ENCODE results near the gene KRT35.
"Not testable (repeated sequence)": the region's sequence is repeated elsewhere in the genome, so short reads cannot be mapped to it uniquely, and the experiment has no call there.

KRT35 gene

DNA sequence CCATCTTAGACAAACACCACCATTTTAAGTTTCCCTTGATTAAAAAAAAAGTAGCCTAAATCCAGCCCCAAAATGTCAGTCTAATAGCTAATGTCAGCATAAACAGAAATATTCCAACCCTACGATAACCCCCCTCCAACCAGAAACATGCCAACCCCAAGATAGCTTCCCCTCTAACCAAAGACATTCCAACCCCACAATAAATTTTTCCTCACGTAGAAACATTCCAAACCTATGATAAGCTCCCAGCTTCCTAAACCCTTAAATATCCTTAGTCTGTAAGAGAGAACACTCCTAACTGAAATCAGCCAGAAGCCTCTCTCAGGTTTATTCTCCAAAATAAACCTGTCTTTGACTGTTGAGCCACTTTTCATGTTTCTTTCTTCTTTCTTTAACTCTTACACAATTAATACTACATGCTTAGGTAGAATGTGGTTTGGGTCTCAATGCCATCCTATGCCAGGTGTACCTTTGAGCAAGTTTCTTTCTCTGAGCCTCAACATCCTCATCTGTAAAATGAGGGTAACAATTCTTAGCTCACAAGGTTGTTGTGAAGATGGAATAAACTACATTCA lies 29.7 kb downstream of the KRT35 start:
- no peak for DNase-seq

DNA sequence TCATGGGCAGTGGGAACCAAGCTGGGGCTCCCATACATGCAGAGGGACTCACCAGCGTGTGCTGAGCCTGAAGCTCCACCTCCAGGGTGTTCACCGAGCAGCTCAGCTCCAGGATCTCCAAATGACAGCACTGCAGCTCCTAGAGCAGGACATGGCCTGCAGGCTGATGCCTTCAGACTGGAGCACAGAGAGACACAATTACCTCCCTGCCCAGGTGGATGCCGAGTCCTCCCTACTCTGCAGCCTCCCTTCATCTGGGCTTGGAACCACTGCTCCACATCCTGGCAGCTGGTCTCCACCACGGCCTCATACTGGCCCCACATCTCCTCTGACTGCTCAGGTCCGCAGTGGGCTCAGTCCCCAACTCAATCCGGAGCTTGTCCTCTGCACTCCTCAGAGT lies 31.9 kb downstream of the KRT35 start:
- no peak for DNase-seq

DNA sequence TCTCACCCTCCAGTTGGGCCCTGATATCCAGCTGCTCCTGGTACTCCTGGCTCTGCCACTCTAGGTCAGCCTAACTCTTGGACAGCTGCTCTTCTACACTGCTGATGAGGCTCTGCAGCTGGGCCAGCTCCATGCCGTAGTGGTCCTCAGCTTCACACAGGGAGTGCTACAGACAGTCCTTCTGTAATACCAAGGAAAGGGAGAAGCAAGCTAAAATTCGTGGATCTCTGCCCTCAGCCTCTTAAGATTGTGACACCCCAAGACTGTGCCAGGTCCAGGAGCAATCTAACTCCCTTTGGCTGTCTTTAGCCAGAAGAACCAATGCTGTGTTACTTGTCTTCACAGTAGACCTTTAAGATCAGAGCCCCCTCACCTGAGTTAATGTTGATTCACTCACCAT lies 32.4 kb downstream of the KRT35 start:
- no peak for DNase-seq

DNA sequence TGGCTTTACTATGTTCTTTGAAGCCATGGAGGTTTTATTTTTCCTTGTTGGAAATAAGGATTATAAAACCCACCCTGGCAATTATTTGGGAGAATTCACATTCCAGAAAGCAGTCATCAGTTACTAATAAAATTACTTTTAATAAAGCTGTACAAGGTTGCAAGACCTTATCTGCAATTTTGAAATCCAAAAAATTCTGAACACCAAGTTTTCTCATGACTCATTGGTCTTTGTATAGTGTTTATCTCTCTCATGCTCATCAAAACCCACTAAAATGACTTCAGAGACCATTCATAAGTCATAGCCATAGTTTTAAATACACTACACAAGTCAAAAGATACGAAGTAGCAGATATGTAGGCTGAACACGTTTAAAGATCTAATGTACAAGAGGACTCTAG lies 34.1 kb downstream of the KRT35 start:
- no peak for DNase-seq

DNA sequence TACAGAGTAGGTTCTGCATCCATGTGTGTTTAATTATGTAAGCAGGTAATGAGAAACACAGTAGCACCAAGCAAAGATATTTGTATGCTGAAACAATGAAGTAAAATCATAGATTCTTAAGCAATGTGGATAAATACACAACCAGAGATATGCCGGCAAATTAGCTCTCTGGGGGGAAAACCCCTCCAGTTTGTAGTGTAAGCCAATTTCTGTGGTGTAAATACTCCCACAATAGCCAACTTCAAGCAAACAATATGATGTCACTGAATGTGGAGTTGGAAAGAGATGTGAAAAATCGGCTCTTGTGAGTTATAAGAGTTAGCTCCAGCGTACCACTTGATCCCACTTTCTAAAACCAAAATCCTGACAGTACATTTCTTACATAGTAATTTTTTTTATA lies 36.3 kb downstream of the KRT35 start:
- DNase-seq: no peak

DNA sequence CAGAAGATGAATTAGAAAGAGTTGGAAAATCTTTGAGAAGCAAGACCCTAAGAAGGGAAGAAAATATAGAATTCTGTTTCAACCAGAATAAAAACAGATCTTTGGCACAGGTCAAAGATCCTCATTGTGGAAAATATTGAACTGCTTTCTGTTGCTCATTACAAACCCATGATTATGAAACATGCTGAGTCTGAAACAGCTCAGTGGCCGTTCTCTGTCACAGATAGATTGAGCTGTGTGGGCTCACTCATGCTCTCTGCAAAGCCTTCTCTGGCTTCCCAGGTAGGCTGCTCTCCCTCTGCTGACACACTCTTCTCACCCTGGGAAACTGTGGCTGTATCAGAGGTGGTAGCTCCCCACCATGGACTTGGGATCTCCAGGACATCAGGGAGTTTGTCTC lies 36.8 kb downstream of the KRT35 start:
- DNase-seq: no peak

DNA sequence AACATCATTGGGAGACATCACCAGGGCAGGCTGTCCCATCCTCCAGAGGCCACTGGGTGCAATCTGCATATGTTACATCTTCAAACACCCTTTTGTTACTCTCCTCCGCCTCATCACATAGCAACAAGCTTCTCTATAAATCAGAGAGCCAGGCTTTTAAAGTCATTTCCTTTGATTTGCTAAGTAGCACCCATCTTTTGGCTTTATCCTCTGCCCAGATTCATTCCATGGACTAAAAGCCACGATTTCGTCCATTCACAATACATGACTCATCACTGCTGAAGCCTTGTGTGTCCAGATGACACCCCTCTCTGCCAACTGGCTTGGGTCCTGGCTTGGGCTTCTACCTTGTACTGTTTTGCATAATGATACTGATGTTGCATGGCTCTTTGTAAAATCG lies 38.2 kb downstream of the KRT35 start:
- DNase-seq: no peak

DNA sequence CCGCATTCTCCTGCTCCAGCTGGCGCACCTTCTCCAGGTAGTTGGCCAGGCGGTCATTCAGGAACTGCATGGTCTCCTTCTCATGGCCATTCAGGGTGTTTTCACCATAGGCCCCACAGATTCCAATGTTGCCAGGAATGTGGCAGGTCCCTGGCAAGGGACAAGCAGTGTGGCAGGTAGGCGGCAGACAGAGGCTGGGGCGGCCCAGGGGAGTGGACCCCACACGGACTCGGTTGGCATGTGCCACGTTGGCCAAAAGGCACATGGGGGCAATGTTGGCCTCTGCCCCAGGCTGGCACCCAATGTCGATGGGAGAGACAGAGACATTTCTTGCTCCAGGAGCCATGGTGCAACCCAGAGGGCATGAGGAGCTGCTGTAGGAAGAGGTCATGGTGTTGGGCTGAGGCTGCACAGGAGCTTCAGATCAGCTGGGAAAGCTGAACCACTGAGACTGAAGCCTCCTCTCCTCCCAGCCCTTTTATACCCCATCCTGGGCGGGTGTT lies 40.4 kb downstream of the KRT35 start, which contains the start of gene KRT38:
Gene KRT38, minus strand, starts transcription at position 453 of the 503 bp plus-strand sequence. Its CDS starts 62 bp downstream, at position 391.
- DNase-seq: no peak

DNA sequence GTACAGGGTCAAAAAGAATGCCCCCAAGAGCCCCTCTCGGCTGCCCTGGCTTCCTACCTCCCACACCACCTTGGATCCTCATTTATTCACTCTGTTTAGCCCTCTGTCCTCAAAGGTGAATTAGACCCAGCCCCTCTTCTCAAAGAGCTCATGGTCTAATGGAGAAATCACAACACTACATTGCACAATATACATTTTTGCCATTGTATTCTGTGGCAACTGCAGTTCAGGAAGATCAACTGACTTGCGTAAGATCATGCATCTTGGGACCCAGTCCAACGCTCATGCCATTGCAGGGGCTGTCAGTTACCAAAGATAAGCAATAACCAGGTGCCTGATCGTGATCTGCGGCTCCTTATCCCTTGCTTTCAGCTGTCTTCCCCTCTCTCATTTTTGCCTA lies 41.6 kb downstream of the KRT35 start:
- no peak for DNase-seq

DNA sequence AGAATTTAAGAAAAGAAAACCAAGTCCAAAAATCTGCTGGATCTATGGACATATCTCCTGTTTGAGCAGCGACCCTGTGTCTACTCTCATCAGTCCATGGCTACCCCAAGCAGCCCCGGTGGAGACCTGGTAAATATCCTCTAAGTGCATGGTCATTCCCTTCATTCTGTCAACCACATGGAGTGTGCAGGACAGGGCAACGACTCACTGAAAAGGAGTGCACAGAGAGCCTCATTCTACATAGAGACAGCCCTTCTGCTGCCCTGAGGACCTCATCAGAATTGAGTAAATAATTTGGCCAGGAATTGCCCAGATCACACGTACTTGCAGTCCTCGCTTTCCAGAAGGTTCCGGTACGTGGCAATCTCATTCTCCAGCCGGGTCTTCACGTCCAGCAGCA lies 43.2 kb downstream of the KRT35 start:
- DNase-seq: no peak

DNA sequence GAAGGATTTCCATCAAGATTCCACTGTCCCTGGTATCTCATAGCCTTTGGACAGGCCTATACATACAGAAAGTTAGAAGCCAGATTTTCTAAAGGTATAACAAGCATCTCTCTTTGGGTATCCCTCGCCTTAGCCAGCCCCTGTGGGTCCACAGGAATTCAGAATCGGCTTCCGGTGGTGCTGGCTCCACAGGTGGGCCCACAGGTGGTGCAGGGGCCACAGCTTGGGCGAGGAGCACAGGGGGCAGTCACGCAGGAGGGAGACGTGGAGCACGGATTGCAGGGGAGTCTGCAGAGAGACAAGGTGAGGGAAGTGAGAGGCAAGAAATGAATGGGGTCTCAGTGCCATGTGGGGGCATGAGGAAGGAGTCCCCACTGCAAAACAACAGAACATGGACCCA lies 43.7 kb downstream of the KRT35 start:
- DNase-seq: no peak

DNA sequence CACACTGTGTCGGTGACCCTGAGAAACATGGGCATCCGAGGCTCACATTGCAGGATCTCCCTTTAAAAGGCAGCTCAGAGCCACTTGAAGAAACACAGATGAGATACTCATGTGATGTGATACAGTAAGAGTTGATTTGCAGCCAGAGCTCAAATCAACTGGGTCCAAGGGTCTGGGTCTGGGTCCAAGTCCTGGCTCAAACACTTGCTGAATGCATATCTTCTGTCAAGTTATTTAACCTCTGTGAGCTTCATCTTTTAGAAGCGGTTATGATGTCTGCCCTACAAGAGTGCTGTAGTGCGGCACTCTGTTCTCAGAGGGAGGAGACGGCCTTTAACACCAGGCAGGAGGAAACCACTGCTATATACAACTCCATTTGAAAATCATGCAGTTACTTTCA lies 46.5 kb downstream of the KRT35 start:
- DNase-seq: no peak

DNA sequence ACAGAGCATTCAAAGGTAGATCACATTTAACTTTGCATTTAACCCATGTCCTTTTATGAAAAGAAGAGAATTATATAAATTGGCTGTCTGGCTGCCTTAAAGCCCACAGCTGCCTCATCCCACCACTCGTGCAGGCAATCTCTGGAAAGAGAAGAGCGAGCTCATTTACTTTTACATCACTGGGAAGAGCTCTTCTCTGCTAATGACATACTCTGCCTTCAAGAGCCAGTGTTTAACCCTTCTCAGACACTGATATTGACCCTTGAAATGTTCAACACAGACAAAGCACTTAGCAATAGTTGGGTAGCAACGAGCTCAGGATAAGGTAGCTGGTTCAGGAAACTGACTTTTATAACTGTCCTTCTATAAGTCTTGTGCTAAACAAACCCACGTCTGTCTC lies 46.9 kb downstream of the KRT35 start:
- no peak for DNase-seq

DNA sequence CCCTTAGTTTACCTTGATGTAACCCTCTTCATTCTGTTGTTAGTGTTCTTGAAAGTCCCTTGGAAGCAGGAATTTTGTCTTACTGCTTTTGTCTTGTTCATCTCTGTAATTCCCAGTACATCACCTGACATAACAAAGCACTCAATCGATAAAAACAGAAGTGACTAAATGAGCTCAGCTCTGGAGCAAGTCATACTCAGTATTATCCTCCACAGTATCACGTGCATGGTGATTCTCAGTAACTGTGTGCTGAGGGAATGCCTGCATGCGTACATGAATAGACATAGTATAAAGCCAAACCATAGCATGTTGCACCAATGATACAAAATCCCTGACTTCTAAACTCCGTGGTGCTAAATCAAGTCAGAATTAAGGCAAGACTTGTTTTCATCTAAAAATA lies 47.4 kb downstream of the KRT35 start:
- no peak for DNase-seq

DNA sequence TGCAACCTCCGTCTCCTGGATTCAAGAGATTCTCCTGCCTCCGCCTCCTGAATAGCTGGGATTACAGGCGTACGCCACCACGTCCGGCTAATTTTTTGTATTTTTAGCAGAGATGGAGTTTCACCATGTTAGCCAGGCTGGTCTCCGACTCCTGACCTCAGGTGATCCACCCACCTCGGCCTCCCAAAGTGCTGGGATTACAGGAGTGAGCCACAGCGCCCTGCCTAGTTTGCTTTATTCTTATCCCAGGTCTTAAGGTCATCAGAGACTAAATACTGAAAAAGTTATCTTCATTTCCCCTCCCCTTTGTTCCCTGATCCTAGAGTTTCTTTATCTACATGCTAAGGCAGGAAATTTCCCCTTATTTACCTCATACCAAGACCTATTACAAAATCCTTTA lies 50.6 kb downstream of the KRT35 start:
- not testable (repeated sequence) for DNase-seq

DNA sequence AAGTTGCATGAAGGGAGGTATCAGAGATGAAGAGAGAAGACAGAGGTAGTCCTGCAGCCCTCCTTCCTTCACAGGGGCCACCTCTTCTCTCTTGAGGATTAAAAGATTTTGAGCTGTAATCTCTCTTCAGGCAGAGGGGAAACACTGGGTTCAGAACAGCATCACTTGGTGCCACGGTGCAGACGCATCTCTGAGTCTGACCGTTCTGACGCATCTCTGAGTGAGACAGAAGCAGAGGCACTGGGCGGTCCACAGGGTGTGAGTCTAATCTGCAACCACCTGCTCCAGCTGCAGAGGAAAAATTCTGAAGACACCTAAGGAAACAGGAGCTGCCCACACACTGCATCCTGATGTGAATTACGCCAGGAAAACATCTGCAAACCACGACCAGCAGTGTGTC lies 51.3 kb downstream of the KRT35 start:
- DNase-seq: no peak

DNA sequence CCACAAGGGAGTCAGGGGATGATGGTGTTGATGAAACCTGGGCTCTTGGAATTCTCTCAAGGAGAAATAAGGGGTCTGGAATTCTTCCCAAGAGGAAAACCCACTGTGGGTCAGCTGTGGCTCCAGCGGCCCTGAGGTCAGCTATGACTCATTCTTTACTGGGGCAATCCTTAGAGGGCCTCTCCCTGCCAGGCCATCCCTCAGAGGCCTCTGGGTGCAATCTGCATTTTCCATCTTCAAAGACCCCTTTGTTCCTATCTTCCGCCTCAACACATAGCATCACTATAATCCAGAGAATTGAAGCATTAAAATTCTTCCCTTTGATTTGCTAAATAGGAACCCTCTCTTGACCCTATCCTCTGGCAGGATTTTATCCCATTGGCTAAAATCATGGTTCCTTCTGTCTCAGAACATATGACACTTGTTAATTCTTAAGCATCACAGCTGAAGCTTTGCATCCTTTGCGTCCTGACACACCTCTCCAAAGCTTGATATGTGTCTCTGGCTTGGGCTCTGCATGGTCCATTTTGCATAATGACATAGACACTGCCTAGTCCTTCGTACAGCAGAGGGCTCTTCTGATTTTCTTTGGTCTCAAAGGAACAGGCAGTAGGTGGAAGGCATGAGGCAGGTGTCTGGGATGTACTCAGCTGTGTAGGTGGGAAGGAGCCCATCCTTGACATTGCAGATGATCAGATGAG lies 52.2 kb downstream of the KRT35 start:
- no peak for DNase-seq

Data from SHP77 treated with DMSO at 0.1 percent for 48 hours (cell line).